Ovary (tissue), 9 donors: ENCODE results near the gene SV2C. TPM values are rescaled to one million over a fixed set of nuclear protein-coding genes. Genes with fewer than 3 reads are reported as not detected.

Source experiments
- DNase-seq, 5 donors: peaks; one replicate each; pipeline ENCODE4 v3.0.0-alpha.2; 2019 to 2020
- H3K27ac ChIP-seq, 2 donors: fragments of 200-600 bp; one replicate each; pipeline versions ENCODE4 v1.5.1 to v1.8.0; 2019 to 2022
- H3K27me3 ChIP-seq: fragments of 200-600 bp; one replicate; pipeline ENCODE4 v1.8.0; 2022
- H3K36me3 ChIP-seq: fragments of 200-600 bp; sonication (generic); one replicate; pipeline ENCODE4 v1.5.1; 2019
- H3K4me1 ChIP-seq: one replicate; pipeline ENCODE4 v1.8.1; 2013; ENCODE audit warnings: mild to moderate bottlenecking, moderate library complexity; ENCODE audit not compliant: insufficient read depth
- H3K4me3 ChIP-seq: fragments of 200-600 bp; sonication (generic); one replicate; pipeline ENCODE4 v1.5.1; 2017
- H3K9me3 ChIP-seq, 2 donors: fragments of 200-600 bp in 1 of 2; sonication (generic) in 1 of 2; one replicate each; pipeline versions ENCODE4 v1.5.1 to v1.8.1; 2013 to 2019; ENCODE audit warnings: mild to moderate bottlenecking in 1 of 2, moderate library complexity in 1 of 2
- EP300 ChIP-seq: sonication (generic); formaldehyde crosslinking; IDR thresholded peaks from one replicate; pipeline ENCODE4 v1.6.1; 2017; ENCODE audit warnings: antibody characterized with exemption
- POLR2A ChIP-seq: fragments of 450-650 bp; IDR thresholded peaks from one replicate; pipeline ENCODE4 v1.6.1; 2017; ENCODE audit warnings: antibody characterized with exemption, mild to moderate bottlenecking, moderate library complexity
- WGBS, 3 donors: extraction: QIAGEN DNeasy Blood & Tissue Kit in 1 of 3; methylation state at CpG; one replicate each; pipeline versions ENCODE4 v1.1.5 to v1.1.7; 2013 to 2017; 5-methylcytosine and 5-hydroxymethylcytosine counted together
- intact Hi-C, 4 donors: fragments of 100-400 bp; cut with DNase I; formaldehyde crosslinking; loops; one replicate each; pipeline versions ENCODE4 v1.11.0 to v1.15.1; 2022 to 2023
- polyA plus RNA-seq, 2 donors: library from polyadenylated mRNA; stranded (reverse); fragments of 200-250 nt in 1 of 2; fragments of 350-450 nt in 1 of 2; fragmentation: Illumina TruSeq in 1 of 2; extraction: RNeasy Lipid Tissue Mini Kit (QIAGEN cat#74804) in 1 of 2; gene quantifications; one replicate each; pipeline ENCODE4 v1.2.3, GENCODE V29; 2013 to 2014
- small RNA-seq: library from RNA; depleted of rRNA; stranded (forward); fragments of <200 nt; gene quantifications from one replicate; pipeline ENCODE3, GENCODE V24; 2016
- total RNA-seq, 7 donors: library from RNA; depleted of rRNA in 2 of 7; stranded (reverse); fragments of >200 nt in 2 of 7; fragmentation: NEBNext Ultra II Directional in 3 of 7; extraction: Animal tissue kit (Norgen Biotek cat#: 25700) in 3 of 7; gene quantifications; one replicate each; pipeline versions ENCODE4 v1.1.0 to v1.2.4, GENCODE V29; 2016 to 2023
- TF ChIP-seq, protein P1 (sequence below), 3 donors: fragments of 450-650 bp in 2 of 3; fragments of 200-600 bp in 1 of 3; IDR thresholded peaks; one replicate each; pipeline versions ENCODE4 v1.5.1 to v1.8.0; 2016 to 2022; ENCODE audit warnings: antibody characterized with exemption in 3 of 3, mild to moderate bottlenecking in 1 of 3
- donor health status: DM: no; HTN: no; CAD: no; lungs with moderate emphysema.
- donor health status: DM: no; HTN: no; CAD: no.
- donor health status: Bipolar disorder and iron deficiency.
- donor health status: DM: yes; HTN: yes; CAD: no.
- donor health status: DM: no; HTN: no; CAD: no.
- donor health status: DM: yes; HTN: yes; CAD: no.

SV2C gene
- total and polyA plus RNA-seq, 9 donors = 0.10 to 1.3 (median 0.51) TPM

DNA sequence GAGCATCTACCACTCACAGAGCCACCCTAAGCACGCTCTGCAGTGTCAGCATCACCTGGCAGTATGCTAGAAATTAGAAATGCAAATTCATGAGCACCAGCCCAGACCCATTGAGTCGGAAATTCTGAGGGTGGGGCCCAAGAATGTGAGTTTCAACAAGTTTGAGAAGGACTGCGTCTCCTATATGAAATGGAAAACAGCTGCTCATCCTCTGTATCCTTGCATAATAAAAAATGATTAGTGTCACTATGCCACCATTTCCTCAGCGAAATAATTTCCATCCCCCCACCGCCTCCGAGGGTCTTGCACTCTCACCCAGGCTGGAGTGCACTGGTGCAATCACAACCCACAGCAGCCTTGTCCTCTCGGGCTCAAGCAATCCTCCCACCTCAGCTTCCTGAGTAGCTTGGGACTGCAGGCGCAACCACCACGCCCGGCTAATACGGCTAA is 318.6 kb downstream of the SV2C start:
- Histone ChIP-seq H3K9me3 (no peaks in the 10 kb centered on the region), H3K4me3 (peak overlapping the region; percentile 46), H3K36me3 (no peaks in the 10 kb centered on the region), H3K27ac (peak overlapping the region in 1 of 2 donors; percentile 86), H3K4me1 (peaks cover 9% of the 10 kb centered on the region), H3K27me3 (no peaks in the 10 kb centered on the region)
- DNase-seq = no peak
- intact Hi-C loops = loop anchor here in 2 of 4 donors (5.0 to 10.0 kb wide), 3 partner anchors 143 to 183 kb away; no protein-coding TSS in a partner anchor
- no peak for TF ChIP-seq EP300
- no peak for TF ChIP-seq POLR2A
- TF ChIP-seq, protein P1, sequence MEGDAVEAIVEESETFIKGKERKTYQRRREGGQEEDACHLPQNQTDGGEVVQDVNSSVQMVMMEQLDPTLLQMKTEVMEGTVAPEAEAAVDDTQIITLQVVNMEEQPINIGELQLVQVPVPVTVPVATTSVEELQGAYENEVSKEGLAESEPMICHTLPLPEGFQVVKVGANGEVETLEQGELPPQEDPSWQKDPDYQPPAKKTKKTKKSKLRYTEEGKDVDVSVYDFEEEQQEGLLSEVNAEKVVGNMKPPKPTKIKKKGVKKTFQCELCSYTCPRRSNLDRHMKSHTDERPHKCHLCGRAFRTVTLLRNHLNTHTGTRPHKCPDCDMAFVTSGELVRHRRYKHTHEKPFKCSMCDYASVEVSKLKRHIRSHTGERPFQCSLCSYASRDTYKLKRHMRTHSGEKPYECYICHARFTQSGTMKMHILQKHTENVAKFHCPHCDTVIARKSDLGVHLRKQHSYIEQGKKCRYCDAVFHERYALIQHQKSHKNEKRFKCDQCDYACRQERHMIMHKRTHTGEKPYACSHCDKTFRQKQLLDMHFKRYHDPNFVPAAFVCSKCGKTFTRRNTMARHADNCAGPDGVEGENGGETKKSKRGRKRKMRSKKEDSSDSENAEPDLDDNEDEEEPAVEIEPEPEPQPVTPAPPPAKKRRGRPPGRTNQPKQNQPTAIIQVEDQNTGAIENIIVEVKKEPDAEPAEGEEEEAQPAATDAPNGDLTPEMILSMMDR (IDR thresholded peaks at IDR 0.05) = no peak
- WGBS, 3 donors = 16 to 26% (median 24%) methylated on average over 11 of the region's 11 CpGs

- WGBS, 3 donors = 1 to 2% (median 2%) methylated on average over 25 of the region's 25 CpGs
- Histone ChIP-seq H3K4me3 (peak overlapping the region; percentile 46), H3K4me1 (peaks cover 9% of the 10 kb centered on the region), H3K36me3 (no peaks in the 10 kb centered on the region), H3K9me3 (no peaks in the 10 kb centered on the region), H3K27ac (peak overlapping the region in 1 of 2 donors; percentile 86), H3K27me3 (no peaks in the 10 kb centered on the region)
- peak; percentile 25 to 43 (median 32) for DNase-seq
- TF ChIP-seq POLR2A (no peak), EP300 (no peak)
- TF ChIP-seq, protein P1 (IDR thresholded peaks at IDR 0.05) = no peak
- intact Hi-C loops = loop anchor here in 2 of 4 donors (5.0 to 10.0 kb wide), 3 partner anchors 142 to 182 kb away; no protein-coding TSS in a partner anchor
These were observed 319.2 kb downstream of the SV2C start for GRCh38 chr5:76402251-76402885.

DNA sequence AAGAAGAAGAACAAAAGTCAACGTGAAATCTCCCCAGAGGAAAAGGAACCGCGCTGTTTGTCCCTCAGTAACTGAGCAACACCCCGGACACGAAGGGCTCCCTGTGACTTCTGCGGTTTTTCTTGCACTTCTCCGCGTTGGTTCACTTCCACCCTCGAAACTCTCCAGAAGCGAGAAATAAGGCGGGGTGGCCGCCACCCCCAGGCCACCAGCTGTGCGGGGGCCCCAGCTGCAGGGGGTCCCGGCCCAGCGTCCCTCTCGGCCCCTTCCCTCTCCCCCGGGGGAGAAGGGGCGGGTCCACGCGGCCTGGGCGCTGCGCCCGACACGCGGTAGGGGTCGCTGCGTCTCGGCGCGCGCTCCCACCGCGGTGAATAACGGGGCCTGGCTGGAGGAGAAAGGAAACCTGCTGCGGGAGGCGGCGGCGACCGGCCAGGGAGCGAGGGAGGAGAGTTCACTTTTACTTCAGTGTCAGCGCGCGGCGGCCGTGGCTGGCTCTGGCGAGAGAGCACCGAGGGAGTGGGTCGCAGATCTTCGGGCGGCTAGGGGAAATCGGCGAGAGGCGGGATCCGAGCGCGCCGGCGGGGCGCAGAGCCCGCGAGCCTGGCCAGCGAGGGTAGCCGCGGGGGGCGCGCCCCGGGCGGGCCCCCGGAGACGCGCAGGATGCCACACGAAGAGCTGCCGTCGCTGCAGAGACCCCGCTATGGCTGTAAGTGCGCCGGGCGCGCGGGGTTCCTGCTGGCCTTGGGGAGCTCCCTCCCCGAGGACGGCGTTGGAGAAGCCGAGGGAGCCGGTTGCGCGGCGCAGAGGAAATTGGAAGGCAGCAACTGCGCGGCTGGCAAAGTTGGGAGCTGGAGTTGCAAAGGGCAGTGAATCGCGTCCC is 319.9 kb downstream of the SV2C start, which contains the start of gene IQGAP2:
Gene IQGAP2 (plus strand): TSS at position 400 of the 880 bp plus-strand sequence. CDS start 261 bp downstream, at position 661.
- peak within 1 kb of the TSS; percentile 46 for H3K4me3 ChIP-seq
- H3K36me3 ChIP-seq = no peaks in the 10 kb centered on the region
- DNase-seq = peak; percentile 69 to 85 (median 82)
- WGBS, 3 donors = 0 to 1% (median 0%) methylated on average over 58 to 92 of the region's 92 CpGs
- intact Hi-C loops = loop anchor here in 2 of 4 donors (5.0 to 10.0 kb wide), 3 partner anchors 142 to 182 kb away; no protein-coding TSS in a partner anchor
- peak within 1 kb of the TSS; percentile 58 to 86 for H3K27ac ChIP-seq
- H3K9me3 ChIP-seq = peaks cover 0 to 1% of the 10 kb centered on the region in 2 donors
- no peaks in the 10 kb centered on the region for H3K27me3 ChIP-seq
- peaks cover 9% of the 10 kb centered on the region for H3K4me1 ChIP-seq
- TF ChIP-seq, protein P1 (IDR thresholded peaks at IDR 0.05) = peak; percentile 50 to 78 (median 73)
- no peak for TF ChIP-seq POLR2A

Small RNAs within 50 kb of the gene (small RNA-seq; reads per million reads assigned to genes)
- gene AC113404.2 (not detected), gene RNA5SP186 (not detected)
